Erythroblast (primary cell): Measurements from ENCODE around the gene OR2L2.

Source experiments
- GATA1 ChIP-seq: IDR thresholded peaks from 2 replicates; pipeline ENCODE4 v1.6.1; 2011; ENCODE audit warnings: low read depth, mild to moderate bottlenecking, control low read depth, low read length, moderate library complexity
- POLR2A ChIP-seq: IDR thresholded peaks from 2 replicates; pipeline ENCODE4 v1.6.1; 2011; ENCODE audit warnings: mild to moderate bottlenecking, low read length

DNA sequence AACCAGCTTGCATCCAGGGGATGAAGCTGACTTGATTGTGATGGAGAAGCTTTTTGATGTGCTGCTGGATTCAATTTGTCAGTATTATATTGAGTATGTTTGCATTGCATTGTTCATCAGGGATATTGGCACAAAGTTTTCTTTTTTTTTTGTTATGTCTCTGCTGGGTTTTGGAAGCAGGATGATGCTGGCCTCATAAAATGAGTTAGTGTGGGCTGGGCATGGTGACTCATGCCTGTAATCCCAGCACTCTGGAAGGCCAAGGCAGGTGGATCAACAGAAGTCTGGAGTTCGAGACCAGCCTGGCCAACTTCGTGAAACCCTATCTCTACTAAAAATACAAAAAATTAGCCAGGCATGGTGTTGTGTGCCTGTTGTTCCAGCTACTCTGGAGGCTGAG is 25.4 kb downstream of the OR2L2 start:
- TF ChIP-seq POLR2A = no peak
- no peak for TF ChIP-seq GATA1
